Panc1 (cell line): Measurements from ENCODE around the gene ZRANB3.

Experiments used
- POLR2AphosphoS5 ChIP-seq: IDR thresholded peaks from 2 replicates; pipeline ENCODE4 v1.6.1; 2012; ENCODE audit warnings: mild to moderate bottlenecking, low read depth, low read length, moderate library complexity
- REST ChIP-seq, 2 experiments: IDR thresholded peaks; 2 replicates each; pipeline ENCODE4 v1.6.1; 2011 to 2012; ENCODE audit warnings: low read depth in 2 of 2, control low read depth in 1 of 2, low read length in 1 of 2, mild to moderate bottlenecking in 1 of 2, moderate library complexity in 1 of 2; ENCODE audit not compliant: insufficient read depth in 1 of 2
- SIN3A ChIP-seq: IDR thresholded peaks from 2 replicates; pipeline ENCODE4 v1.6.1; 2012; ENCODE audit warnings: low read depth, mild to moderate bottlenecking, low read length, moderate library complexity, borderline replicate concordance; ENCODE audit not compliant: insufficient read depth
- TF ChIP-seq, protein P1 (sequence below): fragments of 450-650 bp; IDR thresholded peaks from 2 replicates; pipeline ENCODE4 v1.5.1; 2017; ENCODE audit warnings: mild to moderate bottlenecking

DNA sequence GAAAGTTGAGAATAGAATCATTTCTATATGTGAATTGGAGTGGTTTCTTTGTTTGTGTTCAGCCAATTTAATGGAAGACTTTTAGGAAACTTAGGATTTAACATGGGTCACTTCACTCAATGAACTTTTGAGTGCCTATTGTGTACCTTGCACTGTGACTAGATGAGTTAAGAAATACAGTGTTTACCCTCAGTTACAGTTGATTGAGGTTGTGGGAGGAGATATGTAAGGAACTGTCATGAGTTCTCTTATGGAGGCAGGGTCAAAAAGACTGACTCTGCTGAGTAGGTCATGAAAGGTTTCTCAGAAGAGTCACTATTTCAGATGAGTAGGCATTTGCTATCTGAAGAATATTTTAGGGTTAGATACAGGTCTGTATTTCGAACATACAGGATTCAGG, 380.3 kb downstream of the ZRANB3 start:
- TF ChIP-seq, protein P1, sequence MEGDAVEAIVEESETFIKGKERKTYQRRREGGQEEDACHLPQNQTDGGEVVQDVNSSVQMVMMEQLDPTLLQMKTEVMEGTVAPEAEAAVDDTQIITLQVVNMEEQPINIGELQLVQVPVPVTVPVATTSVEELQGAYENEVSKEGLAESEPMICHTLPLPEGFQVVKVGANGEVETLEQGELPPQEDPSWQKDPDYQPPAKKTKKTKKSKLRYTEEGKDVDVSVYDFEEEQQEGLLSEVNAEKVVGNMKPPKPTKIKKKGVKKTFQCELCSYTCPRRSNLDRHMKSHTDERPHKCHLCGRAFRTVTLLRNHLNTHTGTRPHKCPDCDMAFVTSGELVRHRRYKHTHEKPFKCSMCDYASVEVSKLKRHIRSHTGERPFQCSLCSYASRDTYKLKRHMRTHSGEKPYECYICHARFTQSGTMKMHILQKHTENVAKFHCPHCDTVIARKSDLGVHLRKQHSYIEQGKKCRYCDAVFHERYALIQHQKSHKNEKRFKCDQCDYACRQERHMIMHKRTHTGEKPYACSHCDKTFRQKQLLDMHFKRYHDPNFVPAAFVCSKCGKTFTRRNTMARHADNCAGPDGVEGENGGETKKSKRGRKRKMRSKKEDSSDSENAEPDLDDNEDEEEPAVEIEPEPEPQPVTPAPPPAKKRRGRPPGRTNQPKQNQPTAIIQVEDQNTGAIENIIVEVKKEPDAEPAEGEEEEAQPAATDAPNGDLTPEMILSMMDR = no peak
- no peak for TF ChIP-seq REST (IDR thresholded peaks at IDR 0.05; ENCODE audit: insufficient read depth in 1 of 2, low read depth in 2 of 2, low read length in 1 of 2)
- TF ChIP-seq POLR2AphosphoS5 = no peak
- no peak for TF ChIP-seq SIN3A
